Measurements from ENCODE around the gene ATP23.

ATP23 gene

GRCh38 chr12:57909056-57909455 lies 32.3 kb upstream of the ATP23 start:
- DNase-seq = no peak

- no peak for DNase-seq
Measured at GRCh38 chr12:57909611-57910010, 31.8 kb upstream of the ATP23 start.

- no peak for DNase-seq
Measured at GRCh38 chr12:57918147-57918546, 23.2 kb upstream of the ATP23 start.

GRCh38 chr12:57927086-57927485 lies 14.3 kb upstream of the ATP23 start:
- DNase-seq = no peak

- no peak for DNase-seq
Measured at GRCh38 chr12:57929092-57929830, 12.1 kb upstream of the ATP23 start.

- DNase-seq = no peak
Measured at GRCh38 chr12:57934819-57935218, 6.5 kb upstream of the ATP23 start.

- no peak for DNase-seq
Measured at GRCh38 chr12:57935331-57935730, 6.0 kb upstream of the ATP23 start.

- peak; percentile 75 for DNase-seq
Measured at GRCh38 chr12:57935839-57936512, 5.4 kb upstream of the ATP23 start.

- no peak for DNase-seq
Measured at GRCh38 chr12:57936513-57936883, 4.9 kb upstream of the ATP23 start.

- no peak for DNase-seq
Measured at GRCh38 chr12:57939291-57939690, 2.1 kb upstream of the ATP23 start.

- no peak for DNase-seq
Measured at GRCh38 chr12:57940052-57940914, 1.1 kb upstream of the ATP23 start.

- no peak for DNase-seq
Measured at GRCh38 chr12:57940915-57941164, 527 bp upstream of the ATP23 start.

GRCh38 chr12:57943438-57944080 lies 2.2 kb downstream of the ATP23 start:
- DNase-seq = no peak

- no peak for DNase-seq
Measured at GRCh38 chr12:57944313-57945023, 3.1 kb downstream of the ATP23 start.

- DNase-seq = no peak
Measured at GRCh38 chr12:57952766-57953165, 11.4 kb downstream of the ATP23 start.

GRCh38 chr12:57954768-57955167 lies 13.4 kb downstream of the ATP23 start:
- no peak for DNase-seq

GRCh38 chr12:57958061-57958657 lies 16.8 kb downstream of the ATP23 start:
- no peak for DNase-seq

- no peak for DNase-seq
Measured at GRCh38 chr12:57964421-57964820, 23.1 kb downstream of the ATP23 start.

- no peak for DNase-seq
Measured at GRCh38 chr12:57965766-57966165, 24.4 kb downstream of the ATP23 start.

GRCh38 chr12:57966536-57966935 lies 25.2 kb downstream of the ATP23 start:
- no peak for DNase-seq

GRCh38 chr12:57983146-57983857 lies 41.9 kb downstream of the ATP23 start:
- no peak for DNase-seq

Data from DMS 273 treated with DMSO at 0.1 percent for 48 hours (cell line).